CMK (cell line): ENCODE measurements around the gene LIG1.
"Not testable (repeated sequence)": the region's sequence is repeated elsewhere in the genome, so short reads cannot be mapped to it uniquely, and the experiment has no call there.

Source experiments
- DNase-seq: peaks from one replicate; pipeline ENCODE4 v3.0.0-alpha.2; 2010; ENCODE audit warnings: low read depth

Gene LIG1

GRCh38 chr19:48121066-48121465 is 49.1 kb downstream of the LIG1 start:
- DNase-seq: no peak

- no peak for DNase-seq
Observed at GRCh38 chr19:48120505-48120904, 49.6 kb downstream of the LIG1 start.

GRCh38 chr19:48118131-48118517 is 52.0 kb downstream of the LIG1 start:
- no peak for DNase-seq

DNA sequence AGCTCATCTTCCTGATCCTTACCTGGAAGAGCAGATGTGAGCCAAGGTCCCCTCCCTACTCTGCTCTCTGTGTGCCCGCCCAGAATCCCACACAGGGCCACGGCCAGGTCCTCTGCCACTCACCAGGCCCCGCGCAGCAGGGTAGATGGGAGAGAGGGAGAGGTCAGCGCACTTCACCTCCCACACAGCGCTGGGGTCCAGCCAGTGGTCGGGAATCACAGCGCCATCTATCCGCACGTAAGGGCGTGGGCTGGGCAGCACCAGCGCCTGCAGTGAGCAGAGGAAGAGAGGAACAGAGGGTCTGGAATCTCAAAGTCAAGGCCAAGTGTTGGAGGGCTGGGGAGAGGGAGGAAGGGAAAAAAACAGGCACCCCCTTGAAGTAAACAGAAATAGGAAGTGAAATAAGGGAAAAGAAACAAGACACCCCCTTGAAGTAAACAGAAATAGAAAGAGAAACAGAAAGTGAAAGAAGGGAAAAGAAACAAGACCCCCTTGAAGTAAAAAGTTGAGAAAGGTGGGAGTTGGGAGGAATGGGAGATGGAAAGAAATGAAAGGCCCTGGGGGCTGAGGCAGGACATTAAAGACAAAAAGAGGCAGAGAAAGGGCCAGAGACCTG is 52.5 kb downstream of the LIG1 start:
- DNase-seq: no peak

DNA sequence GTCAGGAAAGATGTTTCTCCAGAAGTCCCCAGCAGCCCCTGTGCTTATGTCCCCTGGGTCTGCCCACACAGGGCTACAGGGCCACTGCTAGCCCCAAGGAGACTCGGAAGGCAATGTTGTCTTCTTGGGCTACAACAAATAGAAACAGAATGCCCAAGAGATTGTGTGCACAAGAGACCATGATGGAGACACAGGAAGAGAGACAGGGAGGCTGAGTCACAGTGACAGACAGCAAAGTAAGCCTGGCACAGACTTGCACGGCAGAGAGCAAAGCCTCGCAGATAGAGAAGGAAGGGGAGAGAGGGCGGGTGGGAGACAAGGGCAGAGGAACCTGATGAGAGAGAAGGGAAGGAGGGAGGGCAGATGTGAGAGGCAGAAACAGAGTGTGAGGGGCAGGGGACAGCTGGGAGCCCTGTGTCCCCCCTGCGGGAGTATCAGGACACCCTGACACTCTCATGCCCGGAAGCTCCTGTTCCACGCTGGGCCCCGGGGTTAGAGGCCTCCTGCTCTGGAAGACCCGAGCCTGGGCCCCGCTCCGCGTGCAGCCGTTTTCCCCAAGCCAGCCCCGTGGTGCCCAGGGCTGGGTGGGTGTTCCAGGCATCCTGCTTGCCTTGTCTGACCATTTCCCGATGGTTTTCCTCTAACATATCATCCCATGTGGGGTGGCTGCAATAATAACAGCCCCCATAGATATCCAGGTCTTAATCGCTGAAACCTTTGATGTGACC is 56.8 kb downstream of the LIG1 start:
- no peak for DNase-seq

DNA sequence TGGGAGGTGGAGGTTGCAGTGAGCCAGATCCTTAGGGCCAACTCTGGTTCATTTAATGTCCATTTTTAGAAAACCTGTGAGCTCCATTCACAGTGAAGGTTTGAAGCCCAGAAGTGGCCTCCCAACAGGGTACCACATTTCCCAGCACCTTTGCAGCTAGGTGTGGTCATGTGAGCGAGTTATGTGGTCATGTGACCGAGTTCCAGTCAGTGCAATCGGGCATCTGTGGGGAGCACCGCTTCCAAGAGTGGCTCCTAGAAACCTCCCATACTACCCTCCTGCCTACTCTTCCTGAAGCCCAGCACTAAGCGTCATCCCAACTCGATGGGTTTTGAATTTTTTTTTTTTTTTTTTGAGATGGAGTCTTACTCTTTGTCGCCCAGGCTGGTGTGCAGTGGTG is 58.9 kb downstream of the LIG1 start:
- DNase-seq: no peak

GRCh38 chr19:48110350-48110966 is 59.7 kb downstream of the LIG1 start, which contains the start of gene PLA2G4C:
PLA2G4C (minus strand) TSS chr19:48110817; CDS start chr19:48106529, 4,288 bp downstream.
- peak; percentile 49 for DNase-seq

GRCh38 chr19:48108997-48109782 is 61.0 kb downstream of the LIG1 start:
- DNase-seq: no peak

GRCh38 chr19:48103922-48104321 is 66.2 kb downstream of the LIG1 start:
- DNase-seq: no peak

GRCh38 chr19:48102870-48103751 is 67.0 kb downstream of the LIG1 start:
- peak; percentile 45 for DNase-seq

DNA sequence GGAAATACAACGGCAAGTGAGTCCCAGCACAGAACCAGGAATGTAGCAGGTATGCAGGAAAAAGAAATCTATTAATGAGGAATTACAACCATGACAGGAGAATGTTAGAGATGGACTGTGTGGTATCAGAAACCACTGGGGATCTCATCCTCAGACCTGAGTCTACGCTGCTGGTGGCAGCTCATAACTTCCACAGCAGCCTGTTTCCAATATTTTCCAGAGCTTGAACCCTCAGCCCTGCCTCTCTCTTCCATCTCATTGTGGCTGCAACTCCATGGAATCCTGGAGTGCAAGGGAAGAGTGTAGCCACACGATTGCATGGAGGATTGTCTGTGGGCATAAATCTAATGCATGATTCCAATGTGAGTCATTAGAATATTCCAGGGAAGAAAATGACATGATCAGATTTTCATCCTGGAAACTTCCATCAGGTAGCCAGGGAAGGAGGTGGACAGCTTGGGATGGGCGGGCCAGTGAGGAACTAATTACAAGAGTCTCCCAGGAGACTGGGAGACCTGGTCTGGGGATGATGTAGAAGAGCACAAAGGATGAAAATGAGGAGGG is 74.5 kb downstream of the LIG1 start:
- no peak for DNase-seq

DNA sequence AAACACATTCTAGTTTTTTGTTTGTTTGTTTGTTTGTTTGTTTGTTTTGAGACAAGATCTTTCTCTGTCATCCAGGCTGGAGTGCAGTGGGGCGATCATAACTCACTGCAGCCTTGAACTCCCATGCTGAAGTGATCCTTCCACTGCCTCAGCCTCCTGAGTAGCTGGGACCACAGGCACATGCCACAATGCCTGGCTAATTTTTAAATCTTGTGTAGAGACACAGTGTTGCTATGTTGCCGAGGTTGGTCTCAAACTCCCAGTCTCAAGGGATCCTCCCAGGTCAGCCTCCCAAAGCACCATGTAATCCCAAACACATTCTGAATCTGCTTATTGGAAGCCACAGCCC is 75.3 kb downstream of the LIG1 start:
- DNase-seq: no peak

- no peak for DNase-seq
Observed at GRCh38 chr19:48094129-48094854, 75.9 kb downstream of the LIG1 start.

- DNase-seq: not testable (repeated sequence)
Observed at GRCh38 chr19:48091111-48091718, 78.9 kb downstream of the LIG1 start.

- DNase-seq: no peak
Observed at GRCh38 chr19:48090281-48090802, 79.8 kb downstream of the LIG1 start.

DNA sequence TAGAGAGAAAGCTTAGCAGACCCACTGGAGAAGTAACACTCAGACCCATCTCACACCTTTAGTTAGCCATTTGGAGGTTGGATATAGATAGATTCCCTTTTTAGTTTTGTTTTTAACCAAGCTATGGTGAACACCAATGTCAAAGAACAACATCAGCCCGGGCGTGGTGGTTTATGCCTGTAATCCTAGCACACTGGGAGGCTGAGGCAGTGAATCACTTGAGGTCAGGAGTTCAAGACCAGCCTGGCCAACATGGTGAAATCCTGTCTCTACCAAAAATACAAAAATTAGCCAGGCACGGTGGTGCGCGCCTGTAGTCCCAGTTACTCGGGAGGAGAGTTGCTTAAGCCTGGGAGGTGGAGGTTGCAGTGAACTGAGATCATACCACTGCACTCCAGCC is 81.2 kb downstream of the LIG1 start:
- not testable (repeated sequence) for DNase-seq

DNA sequence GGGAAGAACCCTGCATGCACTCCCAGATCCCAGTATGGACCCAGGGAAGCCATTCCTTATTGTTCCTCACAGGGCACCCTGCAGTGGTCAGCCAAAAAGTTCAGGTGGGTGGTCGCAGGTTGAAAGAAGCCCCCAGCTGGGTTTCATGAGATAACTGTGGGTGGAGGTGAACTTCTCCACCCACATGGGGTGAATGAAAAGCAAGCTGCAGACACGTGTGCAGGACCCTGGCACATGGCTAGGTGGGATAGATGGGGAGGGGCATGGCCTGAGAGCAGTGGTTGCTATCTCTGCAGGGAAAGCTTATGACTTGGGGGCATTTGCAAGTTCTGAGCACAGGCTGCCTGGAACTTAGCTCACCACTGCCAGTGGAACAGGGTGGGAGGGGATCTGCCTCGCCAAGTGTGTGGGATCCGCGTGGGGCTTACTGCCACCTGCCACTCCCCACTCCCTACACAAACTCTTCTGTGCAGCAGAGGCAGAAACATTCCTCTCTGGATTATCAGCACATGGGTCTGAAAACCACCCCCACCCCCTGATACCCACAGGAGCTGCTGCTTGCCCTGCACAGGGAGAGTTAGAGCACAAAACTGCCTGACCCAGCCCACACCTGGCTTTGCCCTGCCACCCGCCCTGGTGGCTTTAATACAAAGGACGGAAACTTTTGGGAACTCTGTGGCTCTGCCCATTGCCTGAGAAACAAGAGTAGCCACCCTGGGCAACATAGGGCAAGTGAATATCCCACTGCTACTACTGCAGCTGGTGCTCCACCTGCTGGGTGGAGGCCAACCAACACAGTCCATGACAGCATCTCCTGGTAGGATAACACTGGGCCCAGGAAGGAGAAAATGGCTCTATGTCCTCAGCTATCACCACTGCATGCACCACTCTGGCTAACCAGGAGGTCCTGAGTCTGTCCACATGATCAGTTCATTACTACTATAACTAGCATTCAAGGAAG is 84.0 kb downstream of the LIG1 start:
- no peak for DNase-seq

DNA sequence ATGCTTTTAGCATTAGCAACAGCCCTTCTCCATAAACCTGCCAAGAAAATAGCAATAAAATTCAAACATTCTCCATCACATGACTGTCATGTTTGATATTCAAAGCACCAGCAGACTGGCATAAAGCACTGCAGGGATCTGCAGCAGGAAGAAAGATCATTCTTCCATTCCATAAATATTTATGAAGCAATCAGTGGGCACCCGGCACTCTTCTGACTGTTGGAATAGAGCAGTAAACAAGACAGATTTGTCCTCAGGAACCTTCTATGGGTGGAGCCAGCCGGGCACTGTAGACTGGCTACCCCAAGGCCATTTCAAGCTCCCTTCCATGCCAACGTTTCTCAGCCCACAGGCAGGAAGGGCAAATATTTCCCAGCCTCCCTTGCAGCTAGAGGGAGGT is 85.1 kb downstream of the LIG1 start:
- no peak for DNase-seq

GRCh38 chr19:48081106-48081505 is 89.0 kb downstream of the LIG1 start:
- no peak for DNase-seq
